Esophagus squamous epithelium (tissue), 4 donors: ENCODE data around the gene TMEM214.
A peak's percentile ranks its signal among the peaks of the same experiment; 100 is the strongest.

Source experiments
- POLR2A ChIP-seq, 4 donors: fragments of 450-650 bp; IDR thresholded peaks; one replicate each; pipeline ENCODE4 v1.6.1; 2017; ENCODE audit warnings: antibody characterized with exemption in 4 of 4, mild to moderate bottlenecking in 4 of 4, moderate library complexity in 3 of 4
- TF ChIP-seq, protein P1 (sequence below), 6 experiments: fragments of 450-650 bp in 4 of 6; fragments of 200-600 bp in 2 of 6; sonication (generic) in 2 of 6; IDR thresholded peaks; one replicate each; pipeline ENCODE4 v1.5.1; 2016 to 2019; ENCODE audit warnings: antibody characterized with exemption in 6 of 6, mild to moderate bottlenecking in 4 of 6, moderate library complexity in 4 of 6

DNA sequence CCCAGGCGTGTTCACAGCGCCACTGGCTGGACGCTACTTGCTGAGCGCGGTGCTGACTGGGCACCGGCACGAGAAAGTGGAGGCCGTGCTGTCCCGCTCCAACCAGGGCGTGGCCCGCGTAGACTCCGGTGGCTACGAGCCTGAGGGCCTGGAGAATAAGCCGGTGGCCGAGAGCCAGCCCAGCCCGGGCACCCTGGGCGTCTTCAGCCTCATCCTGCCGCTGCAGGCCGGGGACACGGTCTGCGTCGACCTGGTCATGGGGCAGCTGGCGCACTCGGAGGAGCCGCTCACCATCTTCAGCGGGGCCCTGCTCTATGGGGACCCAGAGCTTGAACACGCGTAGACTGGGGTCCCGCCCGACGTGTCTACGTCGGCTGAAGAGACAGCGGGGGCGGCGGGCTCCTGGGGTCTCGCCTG is 52.9 kb downstream of the TMEM214 start:
- TF ChIP-seq, protein P1, sequence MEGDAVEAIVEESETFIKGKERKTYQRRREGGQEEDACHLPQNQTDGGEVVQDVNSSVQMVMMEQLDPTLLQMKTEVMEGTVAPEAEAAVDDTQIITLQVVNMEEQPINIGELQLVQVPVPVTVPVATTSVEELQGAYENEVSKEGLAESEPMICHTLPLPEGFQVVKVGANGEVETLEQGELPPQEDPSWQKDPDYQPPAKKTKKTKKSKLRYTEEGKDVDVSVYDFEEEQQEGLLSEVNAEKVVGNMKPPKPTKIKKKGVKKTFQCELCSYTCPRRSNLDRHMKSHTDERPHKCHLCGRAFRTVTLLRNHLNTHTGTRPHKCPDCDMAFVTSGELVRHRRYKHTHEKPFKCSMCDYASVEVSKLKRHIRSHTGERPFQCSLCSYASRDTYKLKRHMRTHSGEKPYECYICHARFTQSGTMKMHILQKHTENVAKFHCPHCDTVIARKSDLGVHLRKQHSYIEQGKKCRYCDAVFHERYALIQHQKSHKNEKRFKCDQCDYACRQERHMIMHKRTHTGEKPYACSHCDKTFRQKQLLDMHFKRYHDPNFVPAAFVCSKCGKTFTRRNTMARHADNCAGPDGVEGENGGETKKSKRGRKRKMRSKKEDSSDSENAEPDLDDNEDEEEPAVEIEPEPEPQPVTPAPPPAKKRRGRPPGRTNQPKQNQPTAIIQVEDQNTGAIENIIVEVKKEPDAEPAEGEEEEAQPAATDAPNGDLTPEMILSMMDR (IDR thresholded peaks at IDR 0.05), result peak in 4 of 6 experiments; percentile 27 to 44 (median 32)
- TF ChIP-seq POLR2A (IDR thresholded peaks at IDR 0.05), result peak in 1 of 4 donors; percentile 28
